ENCODE data around the gene CRELD1. TPM values are rescaled to one million over a fixed set of nuclear protein-coding genes. Genes with fewer than 3 reads are reported as not detected.
A peak's percentile ranks its signal among the peaks of the same experiment; 100 is the strongest.

The CRELD1 gene
- 40.1 and 44.3 TPM in 2 replicates for total RNA-seq (ENCODE audit: low replicate concordance)
- long read RNA-seq, transcript CRELD1-203 (11 exons, 1,728 nt) = minor isoform, 11 of 42 reads
- long read RNA-seq, transcript CRELD1-206 (11 exons, 1,778 nt) = major isoform, 13 of 42 reads
- long read RNA-seq, partial matches to known transcripts = 3 of 42 reads
- long read RNA-seq, other reads (novel, unspliced or antisense) = 10 of 42 reads

GRCh38 chr3:9933561-9934234 is at the start of gene CRELD1:
Gene CRELD1, plus strand, starts transcription at chr3:9933834. Its CDS starts 605 bp downstream, at chr3:9934439.
- no peaks in the 10 kb centered on the region for H3K27me3 Mint-ChIP-seq

GRCh38 chr3:9884555-9885165 is 49.0 kb upstream of the CRELD1 start:
- DNase-seq (ENCODE audit: extremely low spot score, unreplicated experiment) = no peak
- H3K36me3 Mint-ChIP-seq = no peaks in the 10 kb centered on the region
- H3K9me3 Mint-ChIP-seq = no peaks in the 10 kb centered on the region
- H3K4me3 Mint-ChIP-seq = peak overlapping the region; percentile 59
- no peaks in the 10 kb centered on the region for H3K27me3 Mint-ChIP-seq
- peak overlapping the region; percentile 82 for H3K27ac Mint-ChIP-seq
- no peaks in the 10 kb centered on the region for H3K4me1 Mint-ChIP-seq (ENCODE audit: unreplicated experiment)
- no peak for TF ChIP-seq CTCF (conservative IDR thresholded peaks at IDR 0.05)

More at GRCh38 chr3:9933561-9934234, at the start of gene CRELD1:
- peaks cover 22% of the 10 kb centered on the region for H3K36me3 Mint-ChIP-seq
- peak within 1 kb of the TSS; percentile 98 for H3K4me3 Mint-ChIP-seq
- peak; percentile 95 for DNase-seq (ENCODE audit: extremely low spot score, unreplicated experiment)
- peaks cover 19% of the 10 kb centered on the region for H3K4me1 Mint-ChIP-seq (ENCODE audit: unreplicated experiment)
- no peaks in the 10 kb centered on the region for H3K9me3 Mint-ChIP-seq
- TF ChIP-seq CTCF (conservative IDR thresholded peaks at IDR 0.05) = no peak
- H3K27ac Mint-ChIP-seq = peak within 1 kb of the TSS; percentile 99

- Mint-ChIP-seq H3K4me1 (ENCODE audit: unreplicated experiment) (no peaks in the 10 kb centered on the region), H3K36me3 (peaks cover 4% of the 10 kb centered on the region), H3K27ac (no peak overlapping the region), H3K4me3 (no peak overlapping the region), H3K9me3 (no peaks in the 10 kb centered on the region), H3K27me3 (no peaks in the 10 kb centered on the region)
- no peak for DNase-seq (ENCODE audit: extremely low spot score, unreplicated experiment)
- TF ChIP-seq CTCF (conservative IDR thresholded peaks at IDR 0.05) = no peak
These were observed 47.3 kb upstream of the CRELD1 start for GRCh38 chr3:9886328-9886727.

GRCh38 chr3:9887480-9887879 is 46.2 kb upstream of the CRELD1 start:
- peaks cover 7% of the 10 kb centered on the region for H3K36me3 Mint-ChIP-seq
- no peak for DNase-seq (ENCODE audit: extremely low spot score, unreplicated experiment)
- no peak overlapping the region for H3K4me3 Mint-ChIP-seq
- TF ChIP-seq CTCF (conservative IDR thresholded peaks at IDR 0.05) = no peak
- no peak overlapping the region for H3K27ac Mint-ChIP-seq
- H3K27me3 Mint-ChIP-seq = no peaks in the 10 kb centered on the region
- no peaks in the 10 kb centered on the region for H3K9me3 Mint-ChIP-seq
- H3K4me1 Mint-ChIP-seq (ENCODE audit: unreplicated experiment) = peaks cover 7% of the 10 kb centered on the region

GRCh38 chr3:9888540-9888939 is 45.1 kb upstream of the CRELD1 start:
- no peak overlapping the region for H3K4me3 Mint-ChIP-seq
- H3K4me1 Mint-ChIP-seq (ENCODE audit: unreplicated experiment) = peaks cover 11% of the 10 kb centered on the region
- H3K9me3 Mint-ChIP-seq = no peaks in the 10 kb centered on the region
- peaks cover 13% of the 10 kb centered on the region for H3K36me3 Mint-ChIP-seq
- DNase-seq (ENCODE audit: extremely low spot score, unreplicated experiment) = no peak
- H3K27me3 Mint-ChIP-seq = no peaks in the 10 kb centered on the region
- H3K27ac Mint-ChIP-seq = no peak overlapping the region
- TF ChIP-seq CTCF (conservative IDR thresholded peaks at IDR 0.05) = no peak

Data from type B pancreatic cell (in vitro differentiated cells).